ENCODE data around the gene GALM. TPM values are rescaled to one million over a fixed set of nuclear protein-coding genes. Genes with fewer than 3 reads are reported as not detected.
"Not testable (repeated sequence)": the region's sequence is repeated elsewhere in the genome, so short reads cannot be mapped to it uniquely, and the experiment has no call there.

Gene GALM
- total RNA-seq, 1 experiment from 2014 or later, result 8.2 TPM

DNA sequence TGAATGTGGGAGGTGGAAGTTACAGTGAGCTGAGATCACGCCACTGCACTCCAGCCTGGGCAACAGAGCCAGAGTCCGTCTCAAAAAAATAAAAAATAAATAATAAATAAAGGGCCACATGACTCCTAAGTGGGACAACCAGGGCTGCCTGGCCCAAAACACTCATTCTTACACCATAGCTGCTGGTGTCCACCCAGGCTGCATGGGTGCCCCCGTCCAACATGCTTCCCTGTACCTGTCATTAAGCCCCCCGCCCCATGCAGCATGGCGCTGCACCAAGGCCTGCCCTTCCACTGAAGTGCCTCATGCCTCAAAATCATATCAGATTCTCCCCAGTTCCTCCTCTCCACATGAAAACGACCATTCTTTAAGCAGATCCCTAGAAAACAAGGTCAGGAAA, 10.8 kb downstream of the GALM start:
- H3K4me3 ChIP-seq, result no peak overlapping the region
- no peaks in the 10 kb centered on the region for H3K9me3 ChIP-seq (replicated peaks)
- no peaks in the 10 kb centered on the region for H3K36me3 ChIP-seq
- DNase-seq (ENCODE audit: low read depth in 1 of 2, low spot score in 2 of 2), result no peak
- no peaks in the 10 kb centered on the region for H3K4me1 ChIP-seq (replicated peaks)
- H3K27ac ChIP-seq, result no peak overlapping the region
- H3K27me3 ChIP-seq (replicated peaks), result no peaks in the 10 kb centered on the region

DNA sequence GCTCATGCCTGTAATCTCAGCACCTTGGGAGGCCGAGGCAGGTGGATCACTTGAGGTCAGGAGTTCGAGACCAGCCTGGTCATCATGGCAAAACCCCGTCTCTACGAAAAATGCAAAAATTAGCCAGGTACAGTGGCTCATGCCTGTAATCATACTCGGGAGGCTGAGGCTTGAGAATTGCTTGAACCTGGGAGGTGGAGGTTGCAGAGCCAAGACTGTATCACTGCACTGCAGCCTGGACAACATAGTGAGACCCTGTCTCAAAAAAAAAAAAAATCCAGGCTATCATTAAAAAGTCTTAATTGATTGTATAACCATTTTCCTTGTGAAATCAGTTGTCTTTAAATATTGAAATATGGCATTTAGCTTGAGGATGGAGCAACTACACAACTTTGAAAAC, 15.0 kb downstream of the GALM start:
- not testable (repeated sequence) for H3K4me1 ChIP-seq (replicated peaks); DNase-seq (ENCODE audit: low read depth in 1 of 2, low spot score in 2 of 2); H3K36me3 ChIP-seq; H3K4me3 ChIP-seq; H3K9me3 ChIP-seq (replicated peaks); H3K27me3 ChIP-seq (replicated peaks); H3K27ac ChIP-seq

GRCh38 chr2:38682008-38682575, 16.2 kb downstream of the GALM start:
- Histone ChIP-seq H3K36me3 (no peaks in the 10 kb centered on the region), H3K4me3 (no peak overlapping the region), H3K4me1 (replicated peaks) (peaks cover 14% of the 10 kb centered on the region), H3K27me3 (replicated peaks) (no peaks in the 10 kb centered on the region), H3K9me3 (replicated peaks) (no peaks in the 10 kb centered on the region), H3K27ac (no peak overlapping the region)
- DNase-seq (ENCODE audit: low read depth in 1 of 2, low spot score in 2 of 2), result no peak

DNA sequence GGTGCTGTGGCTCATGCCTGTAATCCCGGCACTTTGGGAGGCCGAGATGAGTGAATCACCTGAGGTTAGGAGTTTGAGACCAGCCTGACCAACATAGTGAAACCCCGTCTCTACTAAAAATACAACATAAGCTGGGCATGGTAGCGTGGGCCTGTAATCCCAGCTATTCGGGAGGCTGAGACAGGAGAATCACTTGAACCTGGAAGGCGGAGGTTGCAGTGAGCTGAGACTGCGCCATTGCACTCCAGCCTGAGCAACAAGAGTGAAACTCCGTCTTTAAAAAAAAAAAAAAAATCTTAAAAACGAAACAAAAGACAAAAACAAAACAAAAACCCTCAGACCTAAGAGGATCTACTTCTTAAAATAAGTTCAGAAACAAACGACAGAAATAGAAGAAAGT, 16.7 kb downstream of the GALM start:
- peaks cover 14% of the 10 kb centered on the region for H3K4me1 ChIP-seq (replicated peaks)
- H3K36me3 ChIP-seq; H3K27ac ChIP-seq; H3K9me3 ChIP-seq (replicated peaks); H3K4me3 ChIP-seq; DNase-seq (ENCODE audit: low read depth in 1 of 2, low spot score in 2 of 2); H3K27me3 ChIP-seq (replicated peaks): not testable (repeated sequence)

DNA sequence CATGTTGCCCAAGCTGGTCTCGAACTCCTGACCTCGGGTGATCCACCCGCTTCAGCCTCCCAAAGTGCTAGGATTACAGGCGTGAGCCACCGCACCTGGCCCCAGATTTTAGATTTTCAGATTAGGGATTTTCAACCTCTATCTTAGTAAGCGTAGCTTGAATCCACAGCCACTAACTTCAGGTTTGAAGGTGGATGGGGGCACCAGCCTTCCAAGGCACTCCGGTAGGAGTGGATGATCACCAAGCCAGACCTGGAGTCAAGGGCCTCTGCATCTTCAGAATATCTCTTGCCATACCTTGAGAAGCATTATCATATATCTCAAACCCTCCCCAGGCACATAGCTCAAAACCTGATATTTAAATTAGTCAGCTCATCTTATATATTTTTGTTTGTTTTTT, 17.9 kb downstream of the GALM start:
- DNase-seq (ENCODE audit: low read depth in 1 of 2, low spot score in 2 of 2), result no peak
- Histone ChIP-seq H3K4me3 (no peak overlapping the region), H3K27ac (no peak overlapping the region), H3K9me3 (replicated peaks) (no peaks in the 10 kb centered on the region), H3K4me1 (replicated peaks) (peaks cover 14% of the 10 kb centered on the region), H3K36me3 (no peaks in the 10 kb centered on the region), H3K27me3 (replicated peaks) (no peaks in the 10 kb centered on the region)

DNA sequence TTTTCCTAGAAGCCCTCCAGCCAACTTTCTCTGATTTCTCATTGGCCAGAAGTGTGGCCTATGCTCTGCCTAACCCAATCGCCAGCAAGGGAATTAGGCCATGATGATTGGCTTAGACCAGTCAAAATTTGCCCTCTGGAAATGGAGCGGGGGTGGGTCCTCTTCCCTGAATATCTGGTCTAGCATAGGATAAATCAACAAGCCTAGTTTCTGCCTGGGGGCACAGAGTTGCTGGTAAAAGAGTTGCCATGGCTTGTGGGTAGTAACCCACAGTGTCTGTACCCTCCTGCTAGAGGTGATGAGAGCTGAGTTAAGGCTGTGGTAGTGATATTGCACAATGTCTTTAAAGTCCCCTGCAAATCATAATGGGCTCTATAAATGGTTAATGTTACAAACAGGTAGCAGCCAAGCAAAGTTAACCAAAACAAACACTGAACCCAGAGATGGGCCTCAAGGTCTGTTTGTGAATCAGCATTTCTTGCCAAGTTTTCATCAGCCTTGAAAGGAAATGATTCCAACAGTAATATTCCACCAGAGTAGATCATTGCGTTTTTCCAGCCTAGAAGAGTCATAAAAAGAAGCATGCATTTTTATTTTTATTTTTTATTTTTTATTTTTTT, 19.3 kb downstream of the GALM start:
- DNase-seq (ENCODE audit: low read depth in 1 of 2, low spot score in 2 of 2), result no peak
- Histone ChIP-seq H3K36me3 (no peaks in the 10 kb centered on the region), H3K4me3 (no peak overlapping the region), H3K4me1 (replicated peaks) (peaks cover 24% of the 10 kb centered on the region), H3K27me3 (replicated peaks) (no peaks in the 10 kb centered on the region), H3K27ac (no peak overlapping the region; the same call in 1 of the 2 replicates), H3K9me3 (replicated peaks) (no peaks in the 10 kb centered on the region)

GRCh38 chr2:38690499-38691420, 24.8 kb downstream of the GALM start:
- peak overlapping the region; percentile 38 for H3K27ac ChIP-seq
- H3K27me3 ChIP-seq (replicated peaks), result no peaks in the 10 kb centered on the region
- no peak overlapping the region for H3K4me3 ChIP-seq
- peak; percentile 70 to 79 for DNase-seq (ENCODE audit: low read depth in 1 of 2, low spot score in 2 of 2)
- peaks cover 54% of the 10 kb centered on the region for H3K4me1 ChIP-seq (replicated peaks)
- no peaks in the 10 kb centered on the region for H3K36me3 ChIP-seq
- no peaks in the 10 kb centered on the region for H3K9me3 ChIP-seq (replicated peaks)

DNA sequence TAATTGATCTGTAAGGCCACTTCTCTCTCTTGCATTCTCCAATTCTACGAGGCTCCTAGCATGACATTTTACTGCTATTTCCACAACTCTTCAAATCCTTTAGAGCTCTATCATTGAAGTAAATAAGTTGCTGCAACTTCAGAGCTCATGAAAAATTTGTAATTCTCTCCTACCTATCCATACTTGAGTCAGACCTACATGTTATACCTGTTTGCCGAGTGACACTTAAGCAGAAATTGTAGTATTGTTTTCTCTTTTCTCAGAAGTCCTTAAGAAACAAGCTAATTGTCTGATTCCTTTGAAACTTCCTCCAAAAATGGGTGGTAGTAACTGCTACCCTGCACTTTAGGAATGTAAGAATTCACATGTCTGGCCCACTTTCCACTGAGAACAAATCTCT, 26.1 kb downstream of the GALM start:
- no peaks in the 10 kb centered on the region for H3K27me3 ChIP-seq (replicated peaks)
- H3K4me1 ChIP-seq (replicated peaks), result peaks cover 46% of the 10 kb centered on the region
- no peak overlapping the region for H3K4me3 ChIP-seq
- H3K9me3 ChIP-seq (replicated peaks), result no peaks in the 10 kb centered on the region
- H3K36me3 ChIP-seq, result no peaks in the 10 kb centered on the region
- DNase-seq (ENCODE audit: low read depth in 1 of 2, low spot score in 2 of 2), result no peak
- H3K27ac ChIP-seq, result no peak overlapping the region

- no peaks in the 10 kb centered on the region for H3K9me3 ChIP-seq (replicated peaks)
- DNase-seq (ENCODE audit: low read depth in 1 of 2, low spot score in 2 of 2), result no peak
- no peak overlapping the region for H3K4me3 ChIP-seq
- no peak overlapping the region for H3K27ac ChIP-seq
- H3K27me3 ChIP-seq (replicated peaks), result no peaks in the 10 kb centered on the region
- H3K36me3 ChIP-seq, result no peaks in the 10 kb centered on the region
- H3K4me1 ChIP-seq (replicated peaks), result peaks cover 46% of the 10 kb centered on the region
These were observed 26.9 kb downstream of the GALM start for GRCh38 chr2:38692636-38693318.

DNA sequence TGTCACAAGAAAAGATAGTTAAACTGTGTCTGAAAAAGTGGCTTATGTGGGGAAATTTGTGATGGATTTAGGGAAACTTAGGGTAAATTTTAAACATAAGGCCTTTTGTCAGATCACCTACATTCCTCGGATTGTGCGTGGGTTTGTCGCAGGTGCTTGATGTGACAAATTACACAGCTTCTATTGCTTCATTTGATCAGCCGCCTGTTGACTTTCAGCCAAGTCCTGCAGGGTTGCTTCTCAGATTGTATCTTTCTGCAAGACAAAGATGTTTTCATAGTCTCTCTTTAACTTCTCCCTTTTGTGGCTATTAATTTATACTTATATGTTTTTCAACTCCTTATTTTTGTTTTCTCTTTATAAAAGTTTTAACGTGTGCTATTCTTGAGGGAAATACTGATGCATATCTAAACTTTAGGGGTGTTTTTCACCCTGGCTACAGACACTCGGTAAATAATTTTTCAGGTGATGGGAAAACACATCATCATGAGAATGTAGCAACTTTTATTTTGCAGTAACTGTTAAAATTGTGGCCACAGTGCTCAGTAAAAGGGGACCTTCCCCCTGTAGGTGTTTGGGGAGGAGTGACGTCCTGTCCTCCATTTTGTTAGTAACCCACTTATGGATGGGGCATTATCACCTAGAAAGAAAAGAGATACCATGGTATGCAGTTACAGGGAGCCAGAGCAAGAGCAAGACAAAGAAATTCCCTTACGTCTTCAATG, 31.4 kb downstream of the GALM start:
- no peak for DNase-seq (ENCODE audit: low read depth in 1 of 2, low spot score in 2 of 2)
- Histone ChIP-seq H3K27me3 (replicated peaks) (no peaks in the 10 kb centered on the region), H3K9me3 (replicated peaks) (no peaks in the 10 kb centered on the region), H3K36me3 (no peaks in the 10 kb centered on the region), H3K4me1 (replicated peaks) (peaks cover 20% of the 10 kb centered on the region), H3K4me3 (no peak overlapping the region), H3K27ac (no peak overlapping the region)

GRCh38 chr2:38698467-38699003, 32.6 kb downstream of the GALM start:
- DNase-seq (ENCODE audit: low read depth in 1 of 2, low spot score in 2 of 2), result no peak
- peaks cover 11% of the 10 kb centered on the region for H3K4me1 ChIP-seq (replicated peaks)
- H3K27me3 ChIP-seq (replicated peaks), result no peaks in the 10 kb centered on the region
- H3K27ac ChIP-seq, result no peak overlapping the region
- no peaks in the 10 kb centered on the region for H3K9me3 ChIP-seq (replicated peaks)
- H3K4me3 ChIP-seq, result no peak overlapping the region
- no peaks in the 10 kb centered on the region for H3K36me3 ChIP-seq

DNA sequence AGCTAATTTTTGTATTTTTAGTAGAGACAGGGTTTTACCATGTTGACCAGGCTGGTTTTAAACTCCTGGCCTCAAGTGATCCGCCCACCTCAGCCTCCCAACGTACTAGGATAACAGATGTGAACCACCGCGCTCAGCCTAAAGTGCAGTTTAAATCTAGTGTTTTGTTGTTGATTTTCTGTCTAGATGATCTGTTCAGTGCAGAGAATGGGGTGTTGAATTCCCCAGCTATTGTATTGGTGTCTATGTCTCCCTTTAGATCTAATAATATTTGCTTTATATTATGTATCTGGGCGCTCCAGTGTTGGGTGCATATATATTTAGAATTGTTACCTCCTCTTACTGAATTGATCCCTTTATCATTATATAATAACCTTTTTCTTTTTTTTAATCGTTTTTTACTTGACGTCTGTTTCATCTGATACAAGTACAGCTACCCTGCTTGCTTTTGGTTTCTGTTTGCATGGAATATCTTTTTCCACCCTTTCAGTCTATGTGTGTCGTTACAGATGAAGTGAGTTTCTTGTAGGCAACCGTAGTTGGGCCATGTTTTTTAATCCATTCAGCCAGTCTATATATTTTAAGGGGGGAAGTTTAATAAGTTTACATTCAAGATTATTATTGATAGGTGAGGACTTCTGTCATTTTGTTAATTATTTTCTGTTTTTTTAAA, 34.3 kb downstream of the GALM start:
- Histone ChIP-seq H3K4me3 (no peak overlapping the region), H3K27me3 (replicated peaks) (no peaks in the 10 kb centered on the region), H3K4me1 (replicated peaks) (no peaks in the 10 kb centered on the region; the same call in 1 of the 2 replicates), H3K9me3 (replicated peaks) (no peaks in the 10 kb centered on the region), H3K36me3 (no peaks in the 10 kb centered on the region), H3K27ac (no peak overlapping the region)
- DNase-seq (ENCODE audit: low read depth in 1 of 2, low spot score in 2 of 2), result no peak
